Endothelial cell of umbilical vein (primary cell): ENCODE data around the gene NRCAM. TPM values are rescaled to one million over a fixed set of nuclear protein-coding genes. Genes with fewer than 3 reads are reported as not detected.

Source experiments
- BruUV-seq: library from RNA; stranded (reverse); fragments of 400-500 nt; replicated peaks from 2 replicates; lab custom pipeline; 2021; lab: Mats Ljungman, UMichigan
- CTCF ChIA-PET: fragments of 300-600, 350-600 bp; sonication (Branson Sonifier 250); formaldehyde crosslinking; loops from one replicate; lab custom pipeline; 2021; ENCODE audit warnings: antibody characterized with exemption, inconsistent platforms; lab: Charles Lee
- POLR2A ChIA-PET: fragments of 300-600, 350-600 bp; sonication (Branson Sonifier 250); formaldehyde crosslinking; loops from one replicate; lab custom pipeline; 2021; ENCODE audit warnings: antibody characterized with exemption, inconsistent platforms; lab: Charles Lee
- DNase-seq: peaks from one replicate; pipeline ENCODE4 v3.0.0-alpha.2; 2011; ENCODE audit warnings: low read depth, low spot score
- FAIRE-seq: peaks from 2 replicates; lab custom pipeline; 2011; peaks lifted over from hg19 to GRCh38; lab: Jason Lieb, UNC
- H2AFZ ChIP-seq: 2 replicates; pipeline ENCODE4 v1.6.0; 2012; ENCODE audit warnings: low read depth, low read length, control low read depth, inconsistent platforms
- H3K27ac ChIP-seq: 2 replicates; pipeline ENCODE4 v1.5.1; 2011; ENCODE audit warnings: low read depth, mild to moderate bottlenecking, control low read depth, low read length, moderate library complexity; ENCODE audit not compliant: insufficient read depth
- H3K27me3 ChIP-seq, 2 experiments: 2 replicates each; pipeline versions ENCODE4 v1.6.0 to v1.6.1; 2011; ENCODE audit warnings: low read length in 2 of 2, mixed read lengths in 1 of 2; ENCODE audit not compliant: control insufficient read depth in 2 of 2, insufficient read depth in 2 of 2
- H3K36me3 ChIP-seq, 2 experiments: 2 replicates in 1 of 2; 3 replicates in 1 of 2; pipeline ENCODE4 v1.5.1; 2011; ENCODE audit warnings: low read length in 2 of 2, mild to moderate bottlenecking in 1 of 2, moderate library complexity in 1 of 2; ENCODE audit not compliant: control insufficient read depth in 2 of 2, insufficient read depth in 2 of 2; ENCODE audit errors: extremely low read depth in 1 of 2
- H3K4me1 ChIP-seq: 3 replicates; pipeline ENCODE4 v1.5.1; 2011; ENCODE audit warnings: mild to moderate bottlenecking, low read length; ENCODE audit not compliant: control insufficient read depth, insufficient read depth; ENCODE audit errors: extremely low read depth
- H3K4me2 ChIP-seq: 2 replicates; pipeline ENCODE4 v1.6.1; 2011; ENCODE audit warnings: low read length, control low read depth, mixed read lengths; ENCODE audit not compliant: insufficient read depth
- H3K4me3 ChIP-seq, 3 experiments: fragments of 200-600 bp in 1 of 3; sonication (generic), shearing (Covaris generic) in 1 of 3; replicated peaks in 1 of 3; 2 replicates each; pipeline ENCODE4 v1.5.1; 2011 to 2016; ENCODE audit warnings: control low read depth in 3 of 3, low read length in 3 of 3, mild to moderate bottlenecking in 2 of 3, inconsistent platforms in 1 of 3, low read depth in 1 of 3, moderate library complexity in 1 of 3; ENCODE audit not compliant: insufficient read depth in 1 of 3
- H3K79me2 ChIP-seq: 2 replicates; pipeline ENCODE4 v1.6.0; 2012; ENCODE audit warnings: low read length, inconsistent platforms; ENCODE audit not compliant: control insufficient read depth, insufficient read depth
- H3K9ac ChIP-seq: replicated peaks from 2 replicates; pipeline ENCODE3; 2011; ENCODE audit warnings: low read length, control low read depth; ENCODE audit not compliant: insufficient read depth; ENCODE audit errors: extremely low read depth
- H3K9me1 ChIP-seq: replicated peaks from 3 replicates; pipeline ENCODE4 v1.6.0; 2011; ENCODE audit warnings: mild to moderate bottlenecking, low read length; ENCODE audit not compliant: control insufficient read depth, insufficient read depth; ENCODE audit errors: extremely low read depth
- H3K9me3 ChIP-seq: replicated peaks from 2 replicates; pipeline ENCODE4 v1.5.1; 2012; ENCODE audit warnings: low read length, inconsistent platforms; ENCODE audit not compliant: control insufficient read depth, insufficient read depth
- H4K20me1 ChIP-seq: replicated peaks from 2 replicates; pipeline ENCODE3; 2011; ENCODE audit warnings: mild to moderate bottlenecking, low read length; ENCODE audit not compliant: control insufficient read depth, insufficient read depth; ENCODE audit errors: extremely low read depth
- EZH2 ChIP-seq: IDR thresholded peaks from 2 replicates; pipeline ENCODE4 v1.6.1; 2012; ENCODE audit warnings: borderline replicate concordance, low read depth, mild to moderate bottlenecking, moderate library complexity, low read length, inconsistent platforms; ENCODE audit not compliant: severe bottlenecking
- FOS ChIP-seq: IDR thresholded peaks from 2 replicates; pipeline ENCODE4 v1.6.1; 2011; ENCODE audit warnings: mild to moderate bottlenecking, low read length, moderate library complexity, borderline replicate concordance; ENCODE audit not compliant: insufficient read depth
- GATA2 ChIP-seq: IDR thresholded peaks from 2 replicates; pipeline ENCODE4 v1.7.0; 2011; ENCODE audit warnings: low read depth, mild to moderate bottlenecking, moderate library complexity, mixed read lengths, low read length; ENCODE audit not compliant: insufficient read length, insufficient read depth
- JUN ChIP-seq: IDR thresholded peaks from 2 replicates; pipeline ENCODE4 v1.6.1; 2011; ENCODE audit warnings: borderline replicate concordance, low read depth; ENCODE audit not compliant: insufficient read length, insufficient read depth
- MYC ChIP-seq: IDR thresholded peaks from one replicate; pipeline ENCODE4 v1.6.1; 2011; ENCODE audit warnings: mild to moderate bottlenecking, low read depth, low read length
- POLR2A ChIP-seq: IDR thresholded peaks from 2 replicates; pipeline ENCODE4 v1.6.1; 2012; ENCODE audit warnings: low read depth, mild to moderate bottlenecking, control low read depth, low read length
- POLR2AphosphoS5 ChIP-seq: IDR thresholded peaks from 2 replicates; pipeline ENCODE4 v1.6.1; 2012; ENCODE audit warnings: low read depth, mild to moderate bottlenecking, control low read depth, low read length, moderate library complexity; ENCODE audit not compliant: insufficient read depth
- dilution Hi-C: fragments of 300-500 bp; cut with MboI; formaldehyde crosslinking; loops from one replicate; pipeline ENCODE4 v1.15.0; 2019; ENCODE audit warnings: low sequenced_read_pairs; ENCODE audit not compliant: extremely low pct_ligation_motif_present
- intact Hi-C: fragments of 100-400 bp; cut with micrococcal nuclease; formaldehyde crosslinking; loops from one replicate; pipeline ENCODE4 v1.10.0; 2022
- polyA plus RNA-seq, 4 experiments: library from polyadenylated mRNA; depleted of rRNA in 3 of 4; stranded (reverse) in 3 of 4; unstranded in 1 of 4; fragments of >200 nt; gene quantifications; 2 replicates each; pipeline versions ENCODE4 v1.2.1 to v1.2.3, GENCODE V29; 2011 to 2012; ENCODE audit warnings: missing spikeins in 1 of 4
- total RNA-seq: library from RNA; stranded (reverse); gene quantifications from 2 replicates; pipeline ENCODE4 v1.2.3, GENCODE V29; 2021
- TF ChIP-seq, protein P1 (sequence below), 2 donors: IDR thresholded peaks; 1 replicate in 1 of 2; 2 replicates in 1 of 2; pipeline ENCODE4 v1.5.1; 2011; ENCODE audit warnings: low read length in 2 of 2, mild to moderate bottlenecking in 2 of 2, moderate library complexity in 2 of 2, control low read depth in 1 of 2, inconsistent platforms in 1 of 2, low read depth in 1 of 2; ENCODE audit not compliant: insufficient read depth in 1 of 2; ENCODE audit errors: extremely low read depth in 1 of 2
- TF ChIP-seq, protein P2 (sequence below): IDR thresholded peaks from 2 replicates; pipeline ENCODE4 v1.6.1; 2011; ENCODE audit not compliant: insufficient read depth, insufficient read length

Gene NRCAM
- total and polyA plus RNA-seq, 2 donors (not counting 3 experiments of a cell fraction or from before 2014, with no cell fraction given) = 26.0 to 47.6 TPM

DNA sequence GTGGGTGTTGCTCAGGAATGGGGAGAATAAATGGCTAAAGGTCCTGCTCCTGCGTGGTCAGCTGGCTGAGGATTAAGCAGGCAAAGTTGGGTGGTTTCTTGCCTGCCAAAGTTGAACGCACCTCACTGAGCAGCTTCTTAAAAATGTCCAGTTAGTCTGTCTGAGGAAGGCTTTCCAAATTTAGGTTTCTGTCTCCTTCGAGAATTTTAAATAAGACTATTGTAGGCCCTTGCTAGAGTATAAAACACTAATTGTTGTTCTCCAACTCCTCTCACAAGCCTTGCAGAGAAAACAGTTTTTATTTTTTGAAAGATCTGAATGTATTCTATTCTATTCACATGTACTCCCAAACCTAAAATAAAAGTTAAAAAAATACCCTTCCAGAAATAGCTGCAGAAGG is 204.1 kb downstream of the NRCAM start:
- peaks cover 11% of the 10 kb centered on the region for H3K4me1 ChIP-seq
- no peaks in the 10 kb centered on the region for H3K36me3 ChIP-seq
- dilution Hi-C loops = no loop called here
- TF ChIP-seq GATA2 = no peak
- TF ChIP-seq, protein P1, sequence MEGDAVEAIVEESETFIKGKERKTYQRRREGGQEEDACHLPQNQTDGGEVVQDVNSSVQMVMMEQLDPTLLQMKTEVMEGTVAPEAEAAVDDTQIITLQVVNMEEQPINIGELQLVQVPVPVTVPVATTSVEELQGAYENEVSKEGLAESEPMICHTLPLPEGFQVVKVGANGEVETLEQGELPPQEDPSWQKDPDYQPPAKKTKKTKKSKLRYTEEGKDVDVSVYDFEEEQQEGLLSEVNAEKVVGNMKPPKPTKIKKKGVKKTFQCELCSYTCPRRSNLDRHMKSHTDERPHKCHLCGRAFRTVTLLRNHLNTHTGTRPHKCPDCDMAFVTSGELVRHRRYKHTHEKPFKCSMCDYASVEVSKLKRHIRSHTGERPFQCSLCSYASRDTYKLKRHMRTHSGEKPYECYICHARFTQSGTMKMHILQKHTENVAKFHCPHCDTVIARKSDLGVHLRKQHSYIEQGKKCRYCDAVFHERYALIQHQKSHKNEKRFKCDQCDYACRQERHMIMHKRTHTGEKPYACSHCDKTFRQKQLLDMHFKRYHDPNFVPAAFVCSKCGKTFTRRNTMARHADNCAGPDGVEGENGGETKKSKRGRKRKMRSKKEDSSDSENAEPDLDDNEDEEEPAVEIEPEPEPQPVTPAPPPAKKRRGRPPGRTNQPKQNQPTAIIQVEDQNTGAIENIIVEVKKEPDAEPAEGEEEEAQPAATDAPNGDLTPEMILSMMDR (IDR thresholded peaks at IDR 0.05; ENCODE audit: extremely low read depth in 1 of 2, insufficient read depth in 1 of 2, low read depth in 1 of 2, low read length in 2 of 2) = no peak
- TF ChIP-seq JUN = no peak
- no peak for TF ChIP-seq POLR2AphosphoS5
- no peak for TF ChIP-seq POLR2A
- no peak for TF ChIP-seq FOS
- no peak for TF ChIP-seq EZH2
- TF ChIP-seq, protein P2, sequence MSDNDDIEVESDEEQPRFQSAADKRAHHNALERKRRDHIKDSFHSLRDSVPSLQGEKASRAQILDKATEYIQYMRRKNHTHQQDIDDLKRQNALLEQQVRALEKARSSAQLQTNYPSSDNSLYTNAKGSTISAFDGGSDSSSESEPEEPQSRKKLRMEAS = no peak
- no peak for TF ChIP-seq MYC
- no peaks in the 10 kb centered on the region for H3K9me3 ChIP-seq
- no peaks in the 10 kb centered on the region for H3K27me3 ChIP-seq
- H3K4me2 ChIP-seq = no peak overlapping the region
- H2AFZ ChIP-seq = no peak overlapping the region
- ChIA-PET POLR2A (no interaction called here), CTCF (interaction anchor here (0.6 to 1.6 kb wide), 3 partner anchors 16 to 208 kb away, joined by 3 read pairs; no protein-coding TSS in a partner anchor)
- H3K9ac ChIP-seq = no peak overlapping the region
- no peak overlapping the region for H3K4me3 ChIP-seq
- FAIRE-seq = no peak
- no peak overlapping the region for H3K27ac ChIP-seq
- no peaks in the 10 kb centered on the region for H4K20me1 ChIP-seq
- no TSS peak for BruUV-seq
- no peak for DNase-seq
- intact Hi-C loops = no loop called here
- no peaks in the 10 kb centered on the region for H3K9me1 ChIP-seq
- H3K79me2 ChIP-seq = peaks cover 7% of the 10 kb centered on the region
